ENCODE results near the gene SLC11A2.

SLC11A2 gene

GRCh38 chr12:50991291-50991690, 34.9 kb downstream of the SLC11A2 start:
- H3K27me3 ChIP-seq (ENCODE audit: insufficient read depth, low read length) = no peaks in the 10 kb centered on the region
- H3K27ac ChIP-seq (ENCODE audit: low read depth, low read length) = no peak overlapping the region
- H3K4me1 ChIP-seq (ENCODE audit: control insufficient read depth, insufficient read depth, low read length, unreplicated experiment) = peaks cover 6% of the 10 kb centered on the region
- H3K79me2 ChIP-seq (ENCODE audit: control insufficient read depth, insufficient read depth, low read length, unreplicated experiment) = no peaks in the 10 kb centered on the region
- no peak overlapping the region for H2AFZ ChIP-seq (ENCODE audit: low read length, unreplicated experiment)
- H3K36me3 ChIP-seq (ENCODE audit: insufficient read depth, low read length) = peaks cover 19% of the 10 kb centered on the region
- no peak overlapping the region for H3K4me3 ChIP-seq (ENCODE audit: low read depth, low read length)

- Histone ChIP-seq H3K27me3 (ENCODE audit: insufficient read depth, low read length) (no peaks in the 10 kb centered on the region), H3K36me3 (ENCODE audit: insufficient read depth, low read length) (peaks cover 17% of the 10 kb centered on the region), H2AFZ (ENCODE audit: low read length, unreplicated experiment) (no peak overlapping the region), H3K79me2 (ENCODE audit: control insufficient read depth, insufficient read depth, low read length, unreplicated experiment) (no peaks in the 10 kb centered on the region), H3K4me3 (ENCODE audit: low read depth, low read length) (no peak overlapping the region), H3K27ac (ENCODE audit: low read depth, low read length) (no peak overlapping the region), H3K4me1 (ENCODE audit: control insufficient read depth, insufficient read depth, low read length, unreplicated experiment) (peaks cover 11% of the 10 kb centered on the region)
These were observed 35.4 kb downstream of the SLC11A2 start for GRCh38 chr12:50990791-50991190.

GRCh38 chr12:50990147-50990727, 35.9 kb downstream of the SLC11A2 start:
- no peak overlapping the region for H3K4me3 ChIP-seq (ENCODE audit: low read depth, low read length)
- peaks cover 16% of the 10 kb centered on the region for H3K4me1 ChIP-seq (ENCODE audit: control insufficient read depth, insufficient read depth, low read length, unreplicated experiment)
- H3K36me3 ChIP-seq (ENCODE audit: insufficient read depth, low read length) = peaks cover 11% of the 10 kb centered on the region
- H3K79me2 ChIP-seq (ENCODE audit: control insufficient read depth, insufficient read depth, low read length, unreplicated experiment) = no peaks in the 10 kb centered on the region
- no peak overlapping the region for H3K27ac ChIP-seq (ENCODE audit: low read depth, low read length)
- no peak overlapping the region for H2AFZ ChIP-seq (ENCODE audit: low read length, unreplicated experiment)
- H3K27me3 ChIP-seq (ENCODE audit: insufficient read depth, low read length) = no peaks in the 10 kb centered on the region

- Histone ChIP-seq H3K27me3 (ENCODE audit: insufficient read depth, low read length) (no peaks in the 10 kb centered on the region), H3K79me2 (ENCODE audit: control insufficient read depth, insufficient read depth, low read length, unreplicated experiment) (no peaks in the 10 kb centered on the region), H3K36me3 (ENCODE audit: insufficient read depth, low read length) (peaks cover 10% of the 10 kb centered on the region), H3K27ac (ENCODE audit: low read depth, low read length) (no peak overlapping the region), H3K4me1 (ENCODE audit: control insufficient read depth, insufficient read depth, low read length, unreplicated experiment) (peaks cover 28% of the 10 kb centered on the region), H3K4me3 (ENCODE audit: low read depth, low read length) (no peak overlapping the region), H2AFZ (ENCODE audit: low read length, unreplicated experiment) (no peak overlapping the region)
These were observed 37.3 kb downstream of the SLC11A2 start for GRCh38 chr12:50988871-50989270.

- Histone ChIP-seq H3K27me3 (ENCODE audit: insufficient read depth, low read length) (no peaks in the 10 kb centered on the region), H3K27ac (ENCODE audit: low read depth, low read length) (no peak overlapping the region), H2AFZ (ENCODE audit: low read length, unreplicated experiment) (no peak overlapping the region), H3K36me3 (ENCODE audit: insufficient read depth, low read length) (peaks cover 10% of the 10 kb centered on the region), H3K79me2 (ENCODE audit: control insufficient read depth, insufficient read depth, low read length, unreplicated experiment) (no peaks in the 10 kb centered on the region), H3K4me1 (ENCODE audit: control insufficient read depth, insufficient read depth, low read length, unreplicated experiment) (peaks cover 28% of the 10 kb centered on the region), H3K4me3 (ENCODE audit: low read depth, low read length) (no peak overlapping the region)
These were observed 38.1 kb downstream of the SLC11A2 start for GRCh38 chr12:50988051-50988450.

GRCh38 chr12:50986966-50987737, 39.0 kb downstream of the SLC11A2 start:
- H3K36me3 ChIP-seq (ENCODE audit: insufficient read depth, low read length) = peaks cover 10% of the 10 kb centered on the region
- H3K27ac ChIP-seq (ENCODE audit: low read depth, low read length) = peak overlapping the region; percentile 4; the same call in 1 of the 2 replicates
- no peaks in the 10 kb centered on the region for H3K79me2 ChIP-seq (ENCODE audit: control insufficient read depth, insufficient read depth, low read length, unreplicated experiment)
- no peak overlapping the region for H2AFZ ChIP-seq (ENCODE audit: low read length, unreplicated experiment)
- H3K27me3 ChIP-seq (ENCODE audit: insufficient read depth, low read length) = no peaks in the 10 kb centered on the region
- peaks cover 28% of the 10 kb centered on the region for H3K4me1 ChIP-seq (ENCODE audit: control insufficient read depth, insufficient read depth, low read length, unreplicated experiment)
- no peak overlapping the region for H3K4me3 ChIP-seq (ENCODE audit: low read depth, low read length)

- peak overlapping the region; percentile 9; the same call in 1 of the 2 replicates for H3K4me3 ChIP-seq (ENCODE audit: low read depth, low read length)
- peaks cover 28% of the 10 kb centered on the region for H3K4me1 ChIP-seq (ENCODE audit: control insufficient read depth, insufficient read depth, low read length, unreplicated experiment)
- H2AFZ ChIP-seq (ENCODE audit: low read length, unreplicated experiment) = peak overlapping the region; percentile 26
- peaks cover 3% of the 10 kb centered on the region for H3K36me3 ChIP-seq (ENCODE audit: insufficient read depth, low read length)
- no peaks in the 10 kb centered on the region for H3K79me2 ChIP-seq (ENCODE audit: control insufficient read depth, insufficient read depth, low read length, unreplicated experiment)
- H3K27ac ChIP-seq (ENCODE audit: low read depth, low read length) = peak overlapping the region; percentile 92
- no peaks in the 10 kb centered on the region for H3K27me3 ChIP-seq (ENCODE audit: insufficient read depth, low read length)
These were observed 40.9 kb downstream of the SLC11A2 start for GRCh38 chr12:50985322-50985721.

GRCh38 chr12:50984586-50985298, 41.4 kb downstream of the SLC11A2 start:
- Histone ChIP-seq H3K36me3 (ENCODE audit: insufficient read depth, low read length) (no peaks in the 10 kb centered on the region), H3K27me3 (ENCODE audit: insufficient read depth, low read length) (no peaks in the 10 kb centered on the region), H3K27ac (ENCODE audit: low read depth, low read length) (peak overlapping the region; percentile 92), H3K4me1 (ENCODE audit: control insufficient read depth, insufficient read depth, low read length, unreplicated experiment) (peaks cover 28% of the 10 kb centered on the region), H3K4me3 (ENCODE audit: low read depth, low read length) (0 out of 2 replicates have a peak overlapping the region, but pooled peaks have one; percentile 9), H2AFZ (ENCODE audit: low read length, unreplicated experiment) (peak overlapping the region; percentile 26), H3K79me2 (ENCODE audit: control insufficient read depth, insufficient read depth, low read length, unreplicated experiment) (no peaks in the 10 kb centered on the region)

GRCh38 chr12:50981319-50982239, 44.6 kb downstream of the SLC11A2 start:
- H3K4me1 ChIP-seq (ENCODE audit: control insufficient read depth, insufficient read depth, low read length, unreplicated experiment) = peaks cover 23% of the 10 kb centered on the region
- H3K36me3 ChIP-seq (ENCODE audit: insufficient read depth, low read length) = peaks cover 9% of the 10 kb centered on the region; the same call in 1 of the 2 replicates
- H3K79me2 ChIP-seq (ENCODE audit: control insufficient read depth, insufficient read depth, low read length, unreplicated experiment) = no peaks in the 10 kb centered on the region
- H3K27ac ChIP-seq (ENCODE audit: low read depth, low read length) = no peak overlapping the region
- no peak overlapping the region for H3K4me3 ChIP-seq (ENCODE audit: low read depth, low read length)
- H3K27me3 ChIP-seq (ENCODE audit: insufficient read depth, low read length) = no peaks in the 10 kb centered on the region
- H2AFZ ChIP-seq (ENCODE audit: low read length, unreplicated experiment) = no peak overlapping the region

GRCh38 chr12:50980545-50980944, 45.6 kb downstream of the SLC11A2 start:
- Histone ChIP-seq H3K79me2 (ENCODE audit: control insufficient read depth, insufficient read depth, low read length, unreplicated experiment) (no peaks in the 10 kb centered on the region), H2AFZ (ENCODE audit: low read length, unreplicated experiment) (no peak overlapping the region), H3K4me3 (ENCODE audit: low read depth, low read length) (no peak overlapping the region), H3K27ac (ENCODE audit: low read depth, low read length) (no peak overlapping the region), H3K27me3 (ENCODE audit: insufficient read depth, low read length) (no peaks in the 10 kb centered on the region), H3K4me1 (ENCODE audit: control insufficient read depth, insufficient read depth, low read length, unreplicated experiment) (peaks cover 15% of the 10 kb centered on the region), H3K36me3 (ENCODE audit: insufficient read depth, low read length) (peaks cover 9% of the 10 kb centered on the region; the same call in 1 of the 2 replicates)

All from ACC112 (cell line).